Lower lobe of right lung (tissue), 2 donors: Measurements from ENCODE around the gene SLC44A2. TPM values are rescaled to one million over a fixed set of nuclear protein-coding genes. Genes with fewer than 3 reads are reported as not detected.

Source experiments
- ATAC-seq, 2 donors: fragments of 200-7000 bp; cut with Tn5 transposase; one replicate each; pipeline ENCODE4 v1.9.1; 2020 to 2022; ENCODE audit warnings: mild to moderate bottlenecking in 2 of 2, moderate library complexity in 2 of 2
- DNase-seq: peaks from one replicate; pipeline ENCODE4 v3.0.0-alpha.2; 2020
- H3K27ac ChIP-seq: fragments of 200-600 bp; one replicate; pipeline ENCODE4 v1.8.0; 2022
- H3K27me3 ChIP-seq: fragments of 200-600 bp; one replicate; pipeline ENCODE4 v1.8.0; 2022; ENCODE audit warnings: low read depth
- H3K36me3 ChIP-seq: fragments of 200-600 bp; one replicate; pipeline ENCODE4 v1.8.0; 2022; ENCODE audit warnings: mild to moderate bottlenecking
- H3K4me1 ChIP-seq: fragments of 200-600 bp; one replicate; pipeline ENCODE4 v1.8.0; 2022
- H3K4me3 ChIP-seq: fragments of 200-600 bp; one replicate; pipeline ENCODE4 v1.8.0; 2022; ENCODE audit warnings: mild to moderate bottlenecking
- H3K9me3 ChIP-seq: fragments of 200-600 bp; one replicate; pipeline ENCODE4 v1.8.0; 2022
- CTCF ChIP-seq: fragments of 200-600 bp; IDR thresholded peaks from one replicate; pipeline ENCODE4 v1.8.0; 2022; ENCODE audit warnings: antibody characterized with exemption, mild to moderate bottlenecking
- intact Hi-C: fragments of 100-400 bp; cut with DNase I; formaldehyde crosslinking; loops from one replicate; pipeline ENCODE4 v1.11.0; 2022
- total RNA-seq: library from RNA; stranded (reverse); fragmentation: NEBNext Ultra II Directional; extraction: Animal tissue kit (Norgen Biotek cat#: 25700); gene quantifications from one replicate; pipeline ENCODE4 v1.2.1, GENCODE V29; 2021
- donor health status: DM: no; HTN: yes; CAD: no; lungs with severe emphysema.

Gene SLC44A2
- total RNA-seq, 1 donor from 2014 or later: 256 TPM

- Histone ChIP-seq H3K9me3 (no peaks in the 10 kb centered on the region), H3K4me3 (no peak overlapping the region), H3K27ac (no peak overlapping the region), H3K4me1 (no peaks in the 10 kb centered on the region), H3K36me3 (peaks cover 100% of the 10 kb centered on the region), H3K27me3 (no peaks in the 10 kb centered on the region)
- ATAC-seq: no peak
- intact Hi-C loops: no loop called here
- no peak for TF ChIP-seq CTCF
- DNase-seq: no peak
Measured at GRCh38 chr19:10685210-10685609, 59.9 kb downstream of the SLC44A2 start.

- ATAC-seq: no peak
- Histone ChIP-seq H3K9me3 (no peaks in the 10 kb centered on the region), H3K27ac (no peak overlapping the region), H3K27me3 (no peaks in the 10 kb centered on the region), H3K4me3 (no peak overlapping the region), H3K4me1 (no peaks in the 10 kb centered on the region), H3K36me3 (peaks cover 100% of the 10 kb centered on the region)
- DNase-seq: no peak
- no peak for TF ChIP-seq CTCF
- intact Hi-C loops: no loop called here
Measured at GRCh38 chr19:10686193-10686592, 60.8 kb downstream of the SLC44A2 start.

GRCh38 chr19:10686661-10687517 lies 61.5 kb downstream of the SLC44A2 start:
- Histone ChIP-seq H3K9me3 (no peaks in the 10 kb centered on the region), H3K4me3 (no peak overlapping the region), H3K27me3 (no peaks in the 10 kb centered on the region), H3K27ac (no peak overlapping the region), H3K36me3 (peaks cover 100% of the 10 kb centered on the region), H3K4me1 (no peaks in the 10 kb centered on the region)
- ATAC-seq (no peak), DNase-seq (no peak)
- TF ChIP-seq CTCF: no peak
- intact Hi-C loops: no loop called here

- no peaks in the 10 kb centered on the region for H3K4me1 ChIP-seq
- H3K9me3 ChIP-seq: no peaks in the 10 kb centered on the region
- DNase-seq (no peak), ATAC-seq (no peak)
- no peaks in the 10 kb centered on the region for H3K27me3 ChIP-seq
- intact Hi-C loops: no loop called here
- TF ChIP-seq CTCF: no peak
- no peak overlapping the region for H3K27ac ChIP-seq
- no peak overlapping the region for H3K4me3 ChIP-seq
- peaks cover 100% of the 10 kb centered on the region for H3K36me3 ChIP-seq
Measured at GRCh38 chr19:10687518-10688288, 62.4 kb downstream of the SLC44A2 start.

- DNase-seq: no peak
- peaks cover 90% of the 10 kb centered on the region for H3K36me3 ChIP-seq
- H3K9me3 ChIP-seq: no peaks in the 10 kb centered on the region
- H3K4me3 ChIP-seq: no peak overlapping the region
- H3K4me1 ChIP-seq: no peaks in the 10 kb centered on the region
- no peak overlapping the region for H3K27ac ChIP-seq
- no peak for ATAC-seq
- intact Hi-C loops: no loop called here
- no peaks in the 10 kb centered on the region for H3K27me3 ChIP-seq
- no peak for TF ChIP-seq CTCF
Measured at GRCh38 chr19:10688545-10689280, 63.4 kb downstream of the SLC44A2 start.
